Hematopoietic multipotent progenitor cell treated with erythropoietin and hydrocortisone succinate and interleukin-3 and kit ligand, for 15 days (in vitro differentiated cells): Measurements from ENCODE around the gene NDUFS5.
"Not testable (repeated sequence)": the region's sequence is repeated elsewhere in the genome, so short reads cannot be mapped to it uniquely, and the experiment has no call there.

ENCODE experiments used
- DNase-seq: peaks from one replicate; pipeline ENCODE4 v3.0.0-alpha.2; 2015; ENCODE audit warnings: low spot score

Gene NDUFS5

GRCh38 chr1:39065542-39065941 lies 39.4 kb downstream of the NDUFS5 start:
- DNase-seq = no peak

- not testable (repeated sequence) for DNase-seq
Observed at GRCh38 chr1:39068227-39068626, 42.1 kb downstream of the NDUFS5 start.

GRCh38 chr1:39071557-39071956 lies 45.4 kb downstream of the NDUFS5 start:
- DNase-seq = not testable (repeated sequence)

GRCh38 chr1:39076127-39076798 lies 50.1 kb downstream of the NDUFS5 start:
- no peak for DNase-seq

- DNase-seq = no peak
Observed at GRCh38 chr1:39076799-39077148, 50.6 kb downstream of the NDUFS5 start.

- DNase-seq = no peak
Observed at GRCh38 chr1:39080269-39080826, 54.2 kb downstream of the NDUFS5 start.

- DNase-seq = no peak
Observed at GRCh38 chr1:39080831-39081270, 54.7 kb downstream of the NDUFS5 start.

GRCh38 chr1:39081271-39082009 lies 55.3 kb downstream of the NDUFS5 start:
- no peak for DNase-seq

- no peak for DNase-seq
Observed at GRCh38 chr1:39082010-39082799, 56.1 kb downstream of the NDUFS5 start.

- no peak for DNase-seq
Observed at GRCh38 chr1:39082811-39083576, 56.8 kb downstream of the NDUFS5 start.

GRCh38 chr1:39084191-39084590 lies 58.0 kb downstream of the NDUFS5 start:
- no peak for DNase-seq
